ENCODE measurements around the gene IL17C. TPM values are rescaled to one million over a fixed set of nuclear protein-coding genes. Genes with fewer than 3 reads are reported as not detected.

Gene IL17C
- total and polyA plus RNA-seq, 9 of the 15 experiments (the other 6 are each of a cell fraction or from before 2014, with no cell fraction given), result not detected

GRCh38 chr16:88618182-88618955 lies 20.0 kb upstream of the IL17C start (continued):
- TF ChIP-seq NR2C1 (IDR thresholded peaks at IDR 0.05) (peak; percentile 82), NR2C1 (tag; IDR thresholded peaks at IDR 0.05) (peak; percentile 82), SPI1 (IDR thresholded peaks at IDR 0.05; ENCODE audit: borderline replicate concordance, low read depth, low read length) (peak; percentile 44; the same call in 1 of the 2 replicates), SNRNP70 (optimal IDR thresholded peaks at IDR 0.05; ENCODE audit: low read depth, low read length) (no peak), E2F5 (CRISPR knock-in tag; IDR thresholded peaks at IDR 0.05) (no peak), ZNF780A (CRISPR knock-in tag; IDR thresholded peaks at IDR 0.05) (no peak), TAF15 (IDR thresholded peaks at IDR 0.05; ENCODE audit: low read depth, low read length) (no peak), TFAP4 (CRISPR knock-in tag; IDR thresholded peaks at IDR 0.05; ENCODE audit: borderline replicate concordance) (0 out of 2 replicates have a peak, but pooled peaks have one; percentile 31), DDX20 (tag; IDR thresholded peaks at IDR 0.05; ENCODE audit: low read depth) (no peak)

All from K562 (cell line).